ENCODE measurements around the gene TEKT3.

- TF ChIP-seq CTCF (IDR thresholded peaks at IDR 0.05; ENCODE audit: extremely low read depth in 1 of 2, insufficient read depth in 1 of 2, low read depth in 1 of 2, low read length in 2 of 2) (no peak), POLR2A (IDR thresholded peaks at IDR 0.05; ENCODE audit: low read depth, low read length) (no peak), POLR2AphosphoS5 (IDR thresholded peaks at IDR 0.05; ENCODE audit: insufficient read depth, low read depth, low read length) (no peak), MAX (IDR thresholded peaks at IDR 0.05; ENCODE audit: insufficient read depth, insufficient read length) (no peak), EZH2 (IDR thresholded peaks at IDR 0.05; ENCODE audit: borderline replicate concordance, low read depth, low read length, severe bottlenecking) (no peak), FOS (IDR thresholded peaks at IDR 0.05; ENCODE audit: borderline replicate concordance, insufficient read depth, low read length) (no peak), GATA2 (IDR thresholded peaks at IDR 0.05; ENCODE audit: insufficient read depth, insufficient read length, low read depth, low read length) (no peak)
These were observed 49.6 kb downstream of the TEKT3 start for GRCh38 chr17:15291674-15292361.
